Right atrium auricular region (tissue), 2 donors: ENCODE data around the gene SRGAP1. TPM values are rescaled to one million over a fixed set of nuclear protein-coding genes. Genes with fewer than 3 reads are reported as not detected.

Source experiments
- DNase-seq: peaks from one replicate; pipeline ENCODE4 v3.0.0-alpha.2; 2019; ENCODE audit warnings: low spot score
- H3K27ac ChIP-seq, 2 donors: fragments of 200-600 bp; sonication (generic); 1 replicate in 1 of 2; 2 replicates in 1 of 2; pipeline ENCODE4 v1.5.1; 2016 to 2019
- H3K27me3 ChIP-seq, 2 donors: fragments of 200-600 bp; sonication (generic); one replicate each; pipeline versions ENCODE4 v1.5.1 to v1.6.0; 2017 to 2019
- H3K36me3 ChIP-seq: fragments of 200-600 bp; sonication (generic); one replicate; pipeline ENCODE4 v1.5.1; 2016
- H3K4me1 ChIP-seq, 2 donors: fragments of 200-600 bp; sonication (generic); one replicate each; pipeline versions ENCODE4 v1.5.1 to v1.6.0; 2017 to 2019
- H3K4me3 ChIP-seq, 2 donors: fragments of 200-600 bp; sonication (generic); 1 replicate in 1 of 2; 2 replicates in 1 of 2; pipeline ENCODE4 v1.5.1; 2017 to 2019; ENCODE audit warnings: mild to moderate bottlenecking in 1 of 2, moderate library complexity in 1 of 2
- H3K9me3 ChIP-seq, 2 donors: fragments of 200-600 bp; sonication (generic); one replicate each; pipeline ENCODE4 v1.5.1; 2019
- CTCF ChIP-seq, 2 donors: fragments of 200-600 bp; sonication (generic); IDR thresholded peaks; one replicate each; pipeline ENCODE4 v1.5.1; 2019; ENCODE audit warnings: antibody characterized with exemption in 2 of 2
- total RNA-seq, 2 donors: library from RNA; depleted of rRNA; stranded (reverse); fragments of >200 nt; gene quantifications; one replicate each; pipeline ENCODE4 v1.1.0, GENCODE V29; 2016

The SRGAP1 gene
- total RNA-seq, 2 donors from 2014 or later: 1.4 to 3.3 TPM

- Histone ChIP-seq H3K36me3 (no peaks in the 10 kb centered on the region), H3K27me3 (no peaks in the 10 kb centered on the region), H3K4me3 (no peak overlapping the region), H3K4me1 (peaks cover 0 to 20% of the 10 kb centered on the region in 2 donors), H3K9me3 (no peaks in the 10 kb centered on the region), H3K27ac (no peak overlapping the region)
- no peak for TF ChIP-seq CTCF (IDR thresholded peaks at IDR 0.05)
- no peak for DNase-seq
Observed at GRCh38 chr12:63846238-63846967, 1.9 kb downstream of the SRGAP1 start.

GRCh38 chr12:63848450-63848849, 4.0 kb downstream of the SRGAP1 start:
- Histone ChIP-seq H3K36me3 (no peaks in the 10 kb centered on the region), H3K4me1 (peaks cover 0 to 20% of the 10 kb centered on the region in 2 donors), H3K4me3 (no peak overlapping the region), H3K27me3 (no peaks in the 10 kb centered on the region), H3K9me3 (no peaks in the 10 kb centered on the region), H3K27ac (no peak overlapping the region)
- TF ChIP-seq CTCF (IDR thresholded peaks at IDR 0.05): no peak
- DNase-seq: no peak

GRCh38 chr12:63849106-63849620, 4.7 kb downstream of the SRGAP1 start:
- no peaks in the 10 kb centered on the region for H3K9me3 ChIP-seq
- H3K4me1 ChIP-seq: peaks cover 0 to 20% of the 10 kb centered on the region in 2 donors
- no peaks in the 10 kb centered on the region for H3K36me3 ChIP-seq
- TF ChIP-seq CTCF (IDR thresholded peaks at IDR 0.05): no peak
- H3K27me3 ChIP-seq: no peaks in the 10 kb centered on the region
- H3K27ac ChIP-seq: no peak overlapping the region
- no peak overlapping the region for H3K4me3 ChIP-seq
- DNase-seq: no peak

GRCh38 chr12:63849641-63850040, 5.1 kb downstream of the SRGAP1 start:
- no peak for TF ChIP-seq CTCF (IDR thresholded peaks at IDR 0.05)
- Histone ChIP-seq H3K9me3 (no peaks in the 10 kb centered on the region), H3K36me3 (no peaks in the 10 kb centered on the region), H3K27ac (no peak overlapping the region), H3K4me3 (no peak overlapping the region), H3K27me3 (no peaks in the 10 kb centered on the region), H3K4me1 (peaks cover 0 to 20% of the 10 kb centered on the region in 2 donors)
- no peak for DNase-seq

GRCh38 chr12:63853978-63854377, 9.5 kb downstream of the SRGAP1 start:
- TF ChIP-seq CTCF (IDR thresholded peaks at IDR 0.05): no peak
- no peaks in the 10 kb centered on the region for H3K9me3 ChIP-seq
- no peaks in the 10 kb centered on the region for H3K27me3 ChIP-seq
- H3K36me3 ChIP-seq: no peaks in the 10 kb centered on the region
- H3K4me3 ChIP-seq: no peak overlapping the region
- no peaks in the 10 kb centered on the region for H3K4me1 ChIP-seq
- H3K27ac ChIP-seq: no peak overlapping the region
- no peak for DNase-seq

GRCh38 chr12:63855299-63855698, 10.8 kb downstream of the SRGAP1 start:
- Histone ChIP-seq H3K9me3 (no peaks in the 10 kb centered on the region), H3K4me3 (no peak overlapping the region), H3K27me3 (no peaks in the 10 kb centered on the region), H3K4me1 (no peaks in the 10 kb centered on the region), H3K36me3 (no peaks in the 10 kb centered on the region), H3K27ac (no peak overlapping the region)
- no peak for DNase-seq
- TF ChIP-seq CTCF (IDR thresholded peaks at IDR 0.05): no peak
